GM23338 (cell line): ENCODE results near the gene GAS6. TPM values are rescaled to one million over a fixed set of nuclear protein-coding genes. Genes with fewer than 3 reads are reported as not detected.

Experiments
- ATAC-seq: fragments of 200-7000 bp; cut with Tn5 transposase; 3 replicates; pipeline ENCODE4 v1.9.1; 2020
- DNase-seq: peaks from one replicate; pipeline ENCODE4 v3.0.0-alpha.2; 2015; ENCODE audit warnings: low spot score
- H2AFZ ChIP-seq: fragments of 200-600 bp; sonication (generic); 2 replicates; pipeline ENCODE4 v1.8.0; 2016; ENCODE audit warnings: antibody characterized with exemption, mild to moderate bottlenecking, moderate library complexity
- H3F3A ChIP-seq: fragments of 200-600 bp; sonication (generic); replicated peaks from 2 replicates; pipeline ENCODE4 v1.8.0; 2017; ENCODE audit warnings: antibody characterized with exemption, mixed run types, low read depth
- H3K27ac ChIP-seq: fragments of 200-600 bp; sonication (generic); 2 replicates; pipeline ENCODE4 v1.6.1; 2016; ENCODE audit warnings: low read depth
- H3K27me3 ChIP-seq: fragments of 200-600 bp; sonication (generic); 2 replicates; pipeline ENCODE4 v1.8.0; 2016; ENCODE audit warnings: mild to moderate bottlenecking, mixed run types, moderate library complexity; ENCODE audit not compliant: insufficient read depth
- H3K36me3 ChIP-seq: fragments of 200-600 bp; sonication (generic); 2 replicates; pipeline ENCODE4 v1.8.0; 2016; ENCODE audit warnings: mild to moderate bottlenecking; ENCODE audit not compliant: insufficient read depth
- H3K4me1 ChIP-seq: fragments of 200-600 bp; sonication (generic); 2 replicates; pipeline ENCODE4 v1.8.0; 2016; ENCODE audit warnings: mild to moderate bottlenecking, moderate library complexity; ENCODE audit not compliant: insufficient read depth
- H3K4me2 ChIP-seq: fragments of 200-600 bp; sonication (generic); 2 replicates; pipeline ENCODE4 v1.7.1; 2017; ENCODE audit warnings: mixed run types
- H3K4me3 ChIP-seq: fragments of 200-600 bp; sonication (generic); 2 replicates; pipeline ENCODE4 v1.6.1; 2016; ENCODE audit warnings: mixed run types
- H3K79me2 ChIP-seq: fragments of 200-600 bp; sonication (generic); replicated peaks from 2 replicates; pipeline ENCODE4 v1.8.0; 2017; ENCODE audit warnings: mild to moderate bottlenecking; ENCODE audit not compliant: insufficient read depth
- H3K9me2 ChIP-seq: fragments of 200-600 bp; sonication (generic); 2 replicates; pipeline ENCODE4 v1.8.0; 2017; ENCODE audit not compliant: insufficient read depth
- H4K20me1 ChIP-seq: fragments of 200-600 bp; sonication (generic); replicated peaks from 2 replicates; pipeline ENCODE4 v1.8.0; 2017; ENCODE audit warnings: mild to moderate bottlenecking; ENCODE audit not compliant: insufficient read depth
- H3K27ac Mint-ChIP-seq: 2 replicates; pipeline ENCODE4 v1.8.0; 2020; ENCODE audit warnings: inconsistent platforms, mild to moderate bottlenecking, moderate library complexity, mixed read lengths
- H3K27me3 Mint-ChIP-seq: 3 replicates; pipeline ENCODE4 v1.8.0; 2022; ENCODE audit warnings: low read depth, mild to moderate bottlenecking, moderate library complexity, mixed read lengths, inconsistent platforms; ENCODE audit not compliant: insufficient read depth, poor library complexity
- H3K36me3 Mint-ChIP-seq: 3 replicates; pipeline ENCODE4 v1.8.0; 2021; ENCODE audit warnings: low read depth, mild to moderate bottlenecking, inconsistent platforms, moderate library complexity, mixed read lengths
- H3K4me1 Mint-ChIP-seq: 3 replicates; pipeline ENCODE4 v1.8.0; 2020; ENCODE audit warnings: mild to moderate bottlenecking, inconsistent platforms, mixed read lengths
- H3K4me3 Mint-ChIP-seq: 3 replicates; pipeline ENCODE4 v1.8.0; 2021; ENCODE audit warnings: moderate library complexity, mild to moderate bottlenecking, inconsistent platforms, mixed read lengths
- H3K9me3 Mint-ChIP-seq: 3 replicates; pipeline ENCODE4 v1.8.0; 2020; ENCODE audit warnings: moderate library complexity, mild to moderate bottlenecking, inconsistent platforms, mixed read lengths
- CREB1 ChIP-seq: fragments of 250-450 bp; sonication (Bioruptor Pico); IDR thresholded peaks from 2 replicates; pipeline ENCODE4 v1.5.0; 2020; ENCODE audit warnings: low read depth, mild to moderate bottlenecking, moderate library complexity
- EZH2 ChIP-seq: fragments of 200-600 bp; sonication (generic); IDR thresholded peaks from one replicate; pipeline ENCODE4 v1.8.0; 2017; ENCODE audit warnings: antibody characterized with exemption, mild to moderate bottlenecking, low read depth; ENCODE audit not compliant: unreplicated experiment
- EZH2phosphoT487 ChIP-seq: fragments of 200-600 bp; sonication (generic); IDR thresholded peaks from one replicate; pipeline ENCODE4 v1.8.1; 2018; ENCODE audit warnings: antibody characterized with exemption; ENCODE audit not compliant: unreplicated experiment
- JUNB ChIP-seq: IDR thresholded peaks from one replicate; pipeline ENCODE4 v1.6.1; 2016; ENCODE audit warnings: antibody characterized with exemption; ENCODE audit not compliant: unreplicated experiment
- NANOG ChIP-seq: IDR thresholded peaks from 2 replicates; pipeline ENCODE4 v1.6.1; 2016; ENCODE audit warnings: antibody characterized with exemption, borderline replicate concordance
- POLR2AphosphoS5 ChIP-seq: IDR thresholded peaks from 2 replicates; pipeline ENCODE4 v1.6.1; 2016; ENCODE audit warnings: antibody characterized with exemption, low read depth
- STAT1 ChIP-seq: IDR thresholded peaks from one replicate; pipeline ENCODE4 v1.6.1; 2016; ENCODE audit warnings: antibody characterized with exemption; ENCODE audit not compliant: unreplicated experiment
- ZNF114 ChIP-seq: fragments of 250-450 bp; sonication (Bioruptor Pico); IDR thresholded peaks from 2 replicates; pipeline ENCODE4 v1.5.0; 2020; ENCODE audit warnings: mild to moderate bottlenecking, moderate library complexity
- ZNF331 ChIP-seq: fragments of 250-450 bp; sonication (Bioruptor Pico); IDR thresholded peaks from 2 replicates; pipeline ENCODE4 v1.5.0; 2020; ENCODE audit warnings: low read depth, mild to moderate bottlenecking, moderate library complexity
- polyA plus RNA-seq: library from polyadenylated mRNA; unstranded; fragments of >200 nt; fragmentation: Nextera tagmentation; extraction: Ambion mirVana; gene quantifications from 2 replicates; pipeline ENCODE4 v1.2.1, GENCODE V29; 2016
- total RNA-seq: library from RNA; depleted of rRNA; stranded (reverse); fragments of >200 nt; shearing (Covaris generic); gene quantifications from 2 replicates; pipeline ENCODE4 v1.2.3, GENCODE V29; 2014
- TF ChIP-seq, protein P1 (sequence below): IDR thresholded peaks from 2 replicates; pipeline ENCODE4 v1.6.1; 2016; ENCODE audit warnings: antibody characterized with exemption
- TF ChIP-seq, protein P2 (sequence below): fragments of 250-450 bp; sonication (Bioruptor Pico); IDR thresholded peaks from 2 replicates; pipeline ENCODE4 v1.5.0; 2020; ENCODE audit warnings: mild to moderate bottlenecking, moderate library complexity
- TF ChIP-seq, protein P3 (sequence below): IDR thresholded peaks from one replicate; pipeline ENCODE4 v1.6.1; 2018; ENCODE audit warnings: antibody characterized with exemption; ENCODE audit not compliant: unreplicated experiment
- TF ChIP-seq, protein P4 (sequence below), 2 experiments: fragments of 200-600 bp in 1 of 2; sonication (generic) in 1 of 2; conservative IDR thresholded peaks; 2 replicates each; pipeline versions ENCODE4 v1.5.1 to v1.6.1; 2016 to 2017; ENCODE audit warnings: antibody characterized with exemption in 2 of 2, low read depth in 2 of 2, mild to moderate bottlenecking in 2 of 2, moderate library complexity in 1 of 2

The GAS6 gene
- total and polyA plus RNA-seq, 2 experiments from 2014 or later, result 7.9 to 21.2 TPM

DNA sequence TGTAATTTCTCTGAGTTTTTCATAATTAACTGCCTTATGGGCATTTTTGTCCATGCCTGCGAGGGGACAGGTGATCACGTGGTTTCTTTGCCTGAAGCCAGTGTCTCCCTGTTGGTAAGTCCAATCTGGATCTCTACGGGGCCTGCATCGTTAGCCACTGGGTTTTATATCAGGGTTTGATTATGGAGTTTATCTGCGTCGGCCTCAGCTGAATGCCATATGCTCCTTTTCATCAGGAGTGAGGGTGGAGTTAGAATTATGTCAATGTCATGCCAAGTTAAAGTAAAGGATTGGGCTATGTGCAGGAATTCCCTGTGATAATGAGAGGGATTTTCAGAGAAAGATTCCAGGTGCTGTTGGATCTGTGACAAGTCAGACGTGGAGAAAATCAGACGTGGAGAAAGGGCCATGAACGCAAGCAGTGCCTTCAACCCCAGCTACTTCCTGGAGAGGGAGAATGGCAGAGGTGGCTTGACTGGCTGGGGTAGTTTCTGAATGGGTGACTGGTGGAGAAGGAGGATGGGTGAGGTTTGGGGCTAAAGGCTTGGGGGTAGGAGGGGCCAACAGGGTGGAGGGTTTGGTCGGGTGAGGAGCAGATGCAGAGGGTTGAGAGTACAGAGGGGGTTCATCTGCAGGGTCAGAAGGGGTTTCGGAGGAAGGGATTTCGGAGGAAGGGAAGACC is 80.5 kb downstream of the GAS6 start:
- no peak overlapping the region for H3K4me3 ChIP-seq
- H3K27ac ChIP-seq, result no peak overlapping the region
- Mint-ChIP-seq H3K27ac (no peak overlapping the region; the same call in 1 of the 2 replicates), H3K9me3 (peaks cover 21% of the 10 kb centered on the region), H3K4me3 (no peak overlapping the region), H3K27me3 (peaks cover 15% of the 10 kb centered on the region), H3K4me1 (peaks cover 9% of the 10 kb centered on the region; the same call in 2 of the 3 replicates), H3K36me3 (peaks cover 19% of the 10 kb centered on the region)
- no peak for ATAC-seq
- no peaks in the 10 kb centered on the region for H3K27me3 ChIP-seq
- H3K79me2 ChIP-seq, result no peaks in the 10 kb centered on the region
- H3K4me2 ChIP-seq, result no peak overlapping the region
- H3K36me3 ChIP-seq, result no peaks in the 10 kb centered on the region
- H2AFZ ChIP-seq, result no peak overlapping the region
- no peak for DNase-seq
- H3K9me2 ChIP-seq, result no peaks in the 10 kb centered on the region
- no peak for TF ChIP-seq CREB1
- no peak for TF ChIP-seq NANOG
- TF ChIP-seq, protein P1, sequence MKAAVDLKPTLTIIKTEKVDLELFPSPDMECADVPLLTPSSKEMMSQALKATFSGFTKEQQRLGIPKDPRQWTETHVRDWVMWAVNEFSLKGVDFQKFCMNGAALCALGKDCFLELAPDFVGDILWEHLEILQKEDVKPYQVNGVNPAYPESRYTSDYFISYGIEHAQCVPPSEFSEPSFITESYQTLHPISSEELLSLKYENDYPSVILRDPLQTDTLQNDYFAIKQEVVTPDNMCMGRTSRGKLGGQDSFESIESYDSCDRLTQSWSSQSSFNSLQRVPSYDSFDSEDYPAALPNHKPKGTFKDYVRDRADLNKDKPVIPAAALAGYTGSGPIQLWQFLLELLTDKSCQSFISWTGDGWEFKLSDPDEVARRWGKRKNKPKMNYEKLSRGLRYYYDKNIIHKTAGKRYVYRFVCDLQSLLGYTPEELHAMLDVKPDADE, result no peak
- TF ChIP-seq STAT1, result no peak
- no peak for TF ChIP-seq EZH2phosphoT487
- TF ChIP-seq, protein P2, sequence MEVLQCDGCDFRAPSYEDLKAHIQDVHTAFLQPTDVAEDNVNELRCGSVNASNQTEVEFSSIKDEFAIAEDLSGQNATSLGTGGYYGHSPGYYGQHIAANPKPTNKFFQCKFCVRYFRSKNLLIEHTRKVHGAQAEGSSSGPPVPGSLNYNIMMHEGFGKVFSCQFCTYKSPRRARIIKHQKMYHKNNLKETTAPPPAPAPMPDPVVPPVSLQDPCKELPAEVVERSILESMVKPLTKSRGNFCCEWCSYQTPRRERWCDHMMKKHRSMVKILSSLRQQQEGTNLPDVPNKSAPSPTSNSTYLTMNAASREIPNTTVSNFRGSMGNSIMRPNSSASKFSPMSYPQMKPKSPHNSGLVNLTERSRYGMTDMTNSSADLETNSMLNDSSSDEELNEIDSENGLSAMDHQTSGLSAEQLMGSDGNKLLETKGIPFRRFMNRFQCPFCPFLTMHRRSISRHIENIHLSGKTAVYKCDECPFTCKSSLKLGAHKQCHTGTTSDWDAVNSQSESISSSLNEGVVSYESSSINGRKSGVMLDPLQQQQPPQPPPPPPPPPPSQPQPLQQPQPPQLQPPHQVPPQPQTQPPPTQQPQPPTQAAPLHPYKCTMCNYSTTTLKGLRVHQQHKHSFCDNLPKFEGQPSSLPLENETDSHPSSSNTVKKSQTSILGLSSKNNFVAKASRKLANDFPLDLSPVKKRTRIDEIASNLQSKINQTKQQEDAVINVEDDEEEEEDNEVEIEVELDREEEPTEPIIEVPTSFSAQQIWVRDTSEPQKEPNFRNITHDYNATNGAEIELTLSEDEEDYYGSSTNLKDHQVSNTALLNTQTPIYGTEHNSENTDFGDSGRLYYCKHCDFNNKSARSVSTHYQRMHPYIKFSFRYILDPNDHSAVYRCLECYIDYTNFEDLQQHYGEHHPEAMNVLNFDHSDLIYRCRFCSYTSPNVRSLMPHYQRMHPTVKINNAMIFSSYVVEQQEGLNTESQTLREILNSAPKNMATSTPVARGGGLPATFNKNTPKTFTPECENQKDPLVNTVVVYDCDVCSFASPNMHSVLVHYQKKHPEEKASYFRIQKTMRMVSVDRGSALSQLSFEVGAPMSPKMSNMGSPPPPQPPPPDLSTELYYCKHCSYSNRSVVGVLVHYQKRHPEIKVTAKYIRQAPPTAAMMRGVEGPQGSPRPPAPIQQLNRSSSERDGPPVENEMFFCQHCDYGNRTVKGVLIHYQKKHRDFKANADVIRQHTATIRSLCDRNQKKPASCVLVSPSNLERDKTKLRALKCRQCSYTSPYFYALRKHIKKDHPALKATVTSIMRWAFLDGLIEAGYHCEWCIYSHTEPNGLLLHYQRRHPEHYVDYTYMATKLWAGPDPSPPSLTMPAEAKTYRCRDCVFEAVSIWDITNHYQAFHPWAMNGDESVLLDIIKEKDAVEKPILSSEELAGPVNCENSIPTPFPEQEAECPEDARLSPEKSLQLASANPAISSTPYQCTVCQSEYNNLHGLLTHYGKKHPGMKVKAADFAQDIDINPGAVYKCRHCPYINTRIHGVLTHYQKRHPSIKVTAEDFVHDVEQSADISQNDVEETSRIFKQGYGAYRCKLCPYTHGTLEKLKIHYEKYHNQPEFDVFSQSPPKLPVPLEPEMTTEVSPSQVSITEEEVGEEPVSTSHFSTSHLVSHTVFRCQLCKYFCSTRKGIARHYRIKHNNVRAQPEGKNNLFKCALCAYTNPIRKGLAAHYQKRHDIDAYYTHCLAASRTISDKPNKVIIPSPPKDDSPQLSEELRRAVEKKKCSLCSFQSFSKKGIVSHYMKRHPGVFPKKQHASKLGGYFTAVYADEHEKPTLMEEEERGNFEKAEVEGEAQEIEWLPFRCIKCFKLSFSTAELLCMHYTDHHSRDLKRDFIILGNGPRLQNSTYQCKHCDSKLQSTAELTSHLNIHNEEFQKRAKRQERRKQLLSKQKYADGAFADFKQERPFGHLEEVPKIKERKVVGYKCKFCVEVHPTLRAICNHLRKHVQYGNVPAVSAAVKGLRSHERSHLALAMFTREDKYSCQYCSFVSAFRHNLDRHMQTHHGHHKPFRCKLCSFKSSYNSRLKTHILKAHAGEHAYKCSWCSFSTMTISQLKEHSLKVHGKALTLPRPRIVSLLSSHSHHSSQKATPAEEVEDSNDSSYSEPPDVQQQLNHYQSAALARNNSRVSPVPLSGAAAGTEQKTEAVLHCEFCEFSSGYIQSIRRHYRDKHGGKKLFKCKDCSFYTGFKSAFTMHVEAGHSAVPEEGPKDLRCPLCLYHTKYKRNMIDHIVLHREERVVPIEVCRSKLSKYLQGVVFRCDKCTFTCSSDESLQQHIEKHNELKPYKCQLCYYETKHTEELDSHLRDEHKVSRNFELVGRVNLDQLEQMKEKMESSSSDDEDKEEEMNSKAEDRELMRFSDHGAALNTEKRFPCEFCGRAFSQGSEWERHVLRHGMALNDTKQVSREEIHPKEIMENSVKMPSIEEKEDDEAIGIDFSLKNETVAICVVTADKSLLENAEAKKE (CRISPR knock-in tag), result no peak
- TF ChIP-seq POLR2AphosphoS5, result no peak
- no peak for TF ChIP-seq JUNB
- TF ChIP-seq ZNF331 (CRISPR knock-in tag), result no peak
- TF ChIP-seq, protein P3, sequence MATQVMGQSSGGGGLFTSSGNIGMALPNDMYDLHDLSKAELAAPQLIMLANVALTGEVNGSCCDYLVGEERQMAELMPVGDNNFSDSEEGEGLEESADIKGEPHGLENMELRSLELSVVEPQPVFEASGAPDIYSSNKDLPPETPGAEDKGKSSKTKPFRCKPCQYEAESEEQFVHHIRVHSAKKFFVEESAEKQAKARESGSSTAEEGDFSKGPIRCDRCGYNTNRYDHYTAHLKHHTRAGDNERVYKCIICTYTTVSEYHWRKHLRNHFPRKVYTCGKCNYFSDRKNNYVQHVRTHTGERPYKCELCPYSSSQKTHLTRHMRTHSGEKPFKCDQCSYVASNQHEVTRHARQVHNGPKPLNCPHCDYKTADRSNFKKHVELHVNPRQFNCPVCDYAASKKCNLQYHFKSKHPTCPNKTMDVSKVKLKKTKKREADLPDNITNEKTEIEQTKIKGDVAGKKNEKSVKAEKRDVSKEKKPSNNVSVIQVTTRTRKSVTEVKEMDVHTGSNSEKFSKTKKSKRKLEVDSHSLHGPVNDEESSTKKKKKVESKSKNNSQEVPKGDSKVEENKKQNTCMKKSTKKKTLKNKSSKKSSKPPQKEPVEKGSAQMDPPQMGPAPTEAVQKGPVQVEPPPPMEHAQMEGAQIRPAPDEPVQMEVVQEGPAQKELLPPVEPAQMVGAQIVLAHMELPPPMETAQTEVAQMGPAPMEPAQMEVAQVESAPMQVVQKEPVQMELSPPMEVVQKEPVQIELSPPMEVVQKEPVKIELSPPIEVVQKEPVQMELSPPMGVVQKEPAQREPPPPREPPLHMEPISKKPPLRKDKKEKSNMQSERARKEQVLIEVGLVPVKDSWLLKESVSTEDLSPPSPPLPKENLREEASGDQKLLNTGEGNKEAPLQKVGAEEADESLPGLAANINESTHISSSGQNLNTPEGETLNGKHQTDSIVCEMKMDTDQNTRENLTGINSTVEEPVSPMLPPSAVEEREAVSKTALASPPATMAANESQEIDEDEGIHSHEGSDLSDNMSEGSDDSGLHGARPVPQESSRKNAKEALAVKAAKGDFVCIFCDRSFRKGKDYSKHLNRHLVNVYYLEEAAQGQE, result no peak
- no peak for TF ChIP-seq EZH2
- no peak for TF ChIP-seq ZNF114 (CRISPR knock-in tag)
- TF ChIP-seq, protein P4, sequence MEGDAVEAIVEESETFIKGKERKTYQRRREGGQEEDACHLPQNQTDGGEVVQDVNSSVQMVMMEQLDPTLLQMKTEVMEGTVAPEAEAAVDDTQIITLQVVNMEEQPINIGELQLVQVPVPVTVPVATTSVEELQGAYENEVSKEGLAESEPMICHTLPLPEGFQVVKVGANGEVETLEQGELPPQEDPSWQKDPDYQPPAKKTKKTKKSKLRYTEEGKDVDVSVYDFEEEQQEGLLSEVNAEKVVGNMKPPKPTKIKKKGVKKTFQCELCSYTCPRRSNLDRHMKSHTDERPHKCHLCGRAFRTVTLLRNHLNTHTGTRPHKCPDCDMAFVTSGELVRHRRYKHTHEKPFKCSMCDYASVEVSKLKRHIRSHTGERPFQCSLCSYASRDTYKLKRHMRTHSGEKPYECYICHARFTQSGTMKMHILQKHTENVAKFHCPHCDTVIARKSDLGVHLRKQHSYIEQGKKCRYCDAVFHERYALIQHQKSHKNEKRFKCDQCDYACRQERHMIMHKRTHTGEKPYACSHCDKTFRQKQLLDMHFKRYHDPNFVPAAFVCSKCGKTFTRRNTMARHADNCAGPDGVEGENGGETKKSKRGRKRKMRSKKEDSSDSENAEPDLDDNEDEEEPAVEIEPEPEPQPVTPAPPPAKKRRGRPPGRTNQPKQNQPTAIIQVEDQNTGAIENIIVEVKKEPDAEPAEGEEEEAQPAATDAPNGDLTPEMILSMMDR (conservative IDR thresholded peaks at IDR 0.05; ENCODE audit: low read depth in 2 of 2), result no peak
- no peaks in the 10 kb centered on the region for H3F3A ChIP-seq
- H3K4me1 ChIP-seq, result no peaks in the 10 kb centered on the region
- H4K20me1 ChIP-seq, result no peaks in the 10 kb centered on the region
